Mucosa of descending colon (tissue), 3 donors: ENCODE data around the gene GALNT7. TPM values are rescaled to one million over a fixed set of nuclear protein-coding genes. Genes with fewer than 3 reads are reported as not detected.
A peak's percentile ranks its signal among the peaks of the same experiment; 100 is the strongest.

Experiments
- ATAC-seq: fragments of 200-7000 bp; cut with Tn5 transposase; one replicate; pipeline ENCODE4 v1.9.1; 2020; ENCODE audit warnings: mild to moderate bottlenecking, moderate library complexity
- DNase-seq, 3 donors: peaks; one replicate each; pipeline ENCODE4 v3.0.0-alpha.2; 2020
- H3K36me3 ChIP-seq: fragments of 200-600 bp; one replicate; pipeline ENCODE4 v1.8.0; 2021; ENCODE audit warnings: low read depth, mild to moderate bottlenecking
- H3K4me1 ChIP-seq: fragments of 200-600 bp; one replicate; pipeline ENCODE4 v1.8.0; 2021; ENCODE audit warnings: low read depth, mild to moderate bottlenecking
- H3K4me3 ChIP-seq: fragments of 200-600 bp; one replicate; pipeline ENCODE4 v1.8.0; 2021; ENCODE audit warnings: mild to moderate bottlenecking
- H3K9me3 ChIP-seq: fragments of 200-600 bp; one replicate; pipeline ENCODE4 v1.8.0; 2021; ENCODE audit warnings: mild to moderate bottlenecking
- CTCF ChIP-seq: fragments of 200-600 bp; IDR thresholded peaks from one replicate; pipeline ENCODE4 v1.8.0; 2022; ENCODE audit warnings: antibody characterized with exemption, mild to moderate bottlenecking
- intact Hi-C, 2 donors: fragments of 100-400 bp; cut with DNase I in 1 of 2; cut with micrococcal nuclease in 1 of 2; formaldehyde crosslinking; loops; one replicate each; pipeline versions ENCODE4 v1.11.0 to v1.11.1; 2022; cut with DNase I, micrococcal nuclease
- total RNA-seq, 3 donors: library from RNA; stranded (reverse); fragmentation: NEBNext Ultra II Directional in 2 of 3; extraction: Animal tissue kit (Norgen Biotek cat#: 25700) in 2 of 3; gene quantifications; one replicate each; pipeline versions ENCODE4 v1.2.1 to v1.2.4, GENCODE V29; 2021 to 2023
- donor health status: DM: no; HTN: no; CAD: no; lungs with moderate emphysema.
- donor health status: DM: no; HTN: no; CAD: no.
- donor health status: DM: no; HTN: yes; CAD: no.

GALNT7 gene
- total RNA-seq, 3 donors from 2014 or later, result 61.4 to 141 (median 109) TPM

DNA sequence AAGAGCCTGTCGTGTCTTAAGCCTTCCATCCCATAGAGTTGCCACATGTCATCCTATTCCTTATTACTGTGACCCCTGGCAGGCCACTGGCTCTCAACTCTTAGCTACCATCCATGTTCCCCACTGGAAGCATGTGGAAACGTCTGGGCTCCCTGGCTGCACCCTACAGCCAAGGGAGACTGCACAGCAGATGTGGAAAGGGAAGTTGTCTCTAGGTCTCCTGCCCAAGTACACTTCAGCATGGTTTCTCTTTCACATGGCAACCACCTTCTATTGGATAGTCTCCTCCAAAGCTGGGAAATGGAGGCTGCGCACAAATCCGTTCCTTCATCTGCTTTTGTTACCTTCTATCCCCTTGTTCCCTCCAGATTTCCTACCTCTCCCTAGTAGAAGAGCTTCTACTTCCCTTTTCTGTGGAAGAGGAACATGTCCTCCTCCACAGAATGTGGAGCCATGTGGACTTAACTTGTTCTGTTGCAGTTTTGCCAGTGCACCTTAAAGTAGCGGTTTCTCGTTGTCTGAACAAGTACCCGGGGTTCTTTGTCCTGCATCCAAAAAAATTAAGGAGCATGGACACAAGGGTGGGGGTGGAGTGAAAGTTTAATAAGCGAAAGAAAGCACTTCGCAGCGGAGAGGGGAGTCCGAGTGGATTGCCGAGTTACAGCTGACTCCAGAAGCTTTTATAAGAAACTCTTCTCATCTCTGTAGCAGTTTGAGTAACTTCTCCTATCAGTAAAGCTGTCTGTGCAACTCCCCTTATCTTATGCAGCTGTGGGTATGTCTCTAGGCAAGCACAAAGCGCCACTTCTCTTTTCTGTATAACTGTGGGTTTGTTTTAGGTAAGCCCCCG, 113.0 kb downstream of the GALNT7 start:
- ATAC-seq, result peak; percentile 36
- Histone ChIP-seq H3K4me3 (no peak overlapping the region), H3K4me1 (no peaks in the 10 kb centered on the region), H3K9me3 (peaks cover 40% of the 10 kb centered on the region), H3K36me3 (no peaks in the 10 kb centered on the region)
- TF ChIP-seq CTCF, result no peak
- intact Hi-C loops, result no loop called here
- no peak for DNase-seq

DNA sequence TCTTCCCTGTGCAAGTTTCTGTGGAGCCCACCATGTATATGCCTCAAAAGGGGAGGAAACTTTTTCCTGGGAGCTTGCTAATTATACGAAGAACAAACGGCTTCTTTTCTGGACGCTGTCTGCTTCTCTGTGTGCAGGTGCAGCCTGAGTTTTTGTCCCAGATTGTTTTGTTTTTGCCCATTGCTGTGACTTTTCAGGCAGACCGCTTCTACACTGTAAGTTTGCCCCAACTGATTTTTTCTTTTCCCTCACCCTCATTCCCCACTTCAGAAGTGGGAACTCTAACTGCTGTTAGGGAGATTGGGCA, 113.6 kb downstream of the GALNT7 start:
- H3K9me3 ChIP-seq, result peaks cover 45% of the 10 kb centered on the region
- intact Hi-C loops, result no loop called here
- ATAC-seq (no peak), DNase-seq (no peak)
- H3K36me3 ChIP-seq, result no peaks in the 10 kb centered on the region
- no peaks in the 10 kb centered on the region for H3K4me1 ChIP-seq
- TF ChIP-seq CTCF, result no peak
- H3K4me3 ChIP-seq, result no peak overlapping the region

- intact Hi-C loops, result no loop called here
- Histone ChIP-seq H3K36me3 (no peaks in the 10 kb centered on the region), H3K9me3 (peaks cover 50% of the 10 kb centered on the region)
Measured at GRCh38 chr4:173282626-173283025, 114.0 kb downstream of the GALNT7 start.

GRCh38 chr4:173284463-173284862, 115.9 kb downstream of the GALNT7 start:
- DNase-seq, result no peak
- Histone ChIP-seq H3K36me3 (no peaks in the 10 kb centered on the region), H3K4me3 (no peak overlapping the region), H3K9me3 (peaks cover 51% of the 10 kb centered on the region), H3K4me1 (no peaks in the 10 kb centered on the region)
- no peak for TF ChIP-seq CTCF
- intact Hi-C loops, result no loop called here
- no peak for ATAC-seq

More at GRCh38 chr4:173282626-173283025, 114.0 kb downstream of the GALNT7 start:
- H3K4me3 ChIP-seq, result no peak overlapping the region
- no peaks in the 10 kb centered on the region for H3K4me1 ChIP-seq
- DNase-seq, result no peak
- TF ChIP-seq CTCF, result no peak
- no peak for ATAC-seq

DNA sequence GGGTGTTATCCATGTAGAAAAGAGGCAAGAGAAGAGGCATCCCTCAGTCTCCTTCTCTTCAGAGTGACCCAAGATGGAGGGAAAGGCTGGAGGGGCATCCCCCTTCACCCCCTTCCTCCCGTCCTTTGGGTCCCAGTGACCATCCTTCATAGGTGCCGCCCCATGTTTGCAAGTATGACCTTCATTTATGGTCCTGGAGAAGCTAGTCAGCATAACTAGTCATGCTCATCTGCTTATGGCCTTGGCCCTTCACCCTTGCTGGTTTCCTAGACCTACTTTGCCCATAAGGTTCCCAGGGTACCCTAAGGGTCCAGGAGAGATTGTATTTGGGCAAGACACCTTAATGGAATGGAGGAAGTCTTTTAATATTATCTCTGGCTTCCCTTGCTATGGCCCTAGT, 118.9 kb downstream of the GALNT7 start:
- H3K4me3 ChIP-seq, result no peak overlapping the region
- ATAC-seq, result no peak
- intact Hi-C loops, result no loop called here
- no peaks in the 10 kb centered on the region for H3K36me3 ChIP-seq
- peaks cover 51% of the 10 kb centered on the region for H3K9me3 ChIP-seq
- H3K4me1 ChIP-seq, result peaks cover 2% of the 10 kb centered on the region
- no peak for TF ChIP-seq CTCF
- DNase-seq, result no peak
